Caki2 (cell line): ENCODE results near the gene CSH1. TPM values are rescaled to one million over a fixed set of nuclear protein-coding genes. Genes with fewer than 3 reads are reported as not detected.
A peak's percentile ranks its signal among the peaks of the same experiment; 100 is the strongest.
"Not testable (repeated sequence)": the region's sequence is repeated elsewhere in the genome, so short reads cannot be mapped to it uniquely, and the experiment has no call there.

ENCODE experiments used
- DNase-seq: peaks from one replicate; pipeline ENCODE4 v3.0.0-alpha.2; 2015; ENCODE audit warnings: low read depth
- in situ Hi-C: cut with HindIII; loops from 2 replicates; pipeline ENCODE4 v1.10.0; 2016; ENCODE audit warnings: low sequenced_read_pairs, low pct_unique_long_range_greater_than_20kb, mixed read lengths
- total RNA-seq: library from RNA; depleted of rRNA; stranded (reverse); fragments of >200 nt; shearing (Covaris generic); gene quantifications from 2 replicates; pipeline ENCODE4 v1.2.3, GENCODE V29; 2014; ENCODE audit warnings: low replicate concordance

Gene CSH1
- total RNA-seq, 1 experiment from 2014 or later = not detected

GRCh38 chr17:63880706-63881105 lies 15.7 kb downstream of the CSH1 start:
- in situ Hi-C loops = no loop called here
- DNase-seq = no peak

GRCh38 chr17:63878413-63878812 lies 18.0 kb downstream of the CSH1 start:
- DNase-seq, in situ Hi-C loops: not testable (repeated sequence)

GRCh38 chr17:63874693-63875092 lies 21.7 kb downstream of the CSH1 start:
- in situ Hi-C loops, DNase-seq: not testable (repeated sequence)

GRCh38 chr17:63874061-63874626 lies 22.2 kb downstream of the CSH1 start:
- in situ Hi-C loops = not testable (repeated sequence)

GRCh38 chr17:63873577-63873976 lies 22.8 kb downstream of the CSH1 start, which contains the start of gene CSH2:
Gene CSH2, minus strand, starts transcription at chr17:63873677. Its CDS starts 63 bp downstream, at chr17:63873614.
- DNase-seq, in situ Hi-C loops: not testable (repeated sequence)

More at GRCh38 chr17:63874061-63874626, 22.2 kb downstream of the CSH1 start:
- not testable (repeated sequence) for DNase-seq

GRCh38 chr17:63871646-63872365 lies 24.6 kb downstream of the CSH1 start:
- peak; percentile 8 for DNase-seq

GRCh38 chr17:63870292-63870665 lies 26.1 kb downstream of the CSH1 start:
- in situ Hi-C loops, DNase-seq: not testable (repeated sequence)

More at GRCh38 chr17:63871646-63872365, 24.6 kb downstream of the CSH1 start:
- in situ Hi-C loops = not testable (repeated sequence)

GRCh38 chr17:63869491-63870291 lies 26.7 kb downstream of the CSH1 start:
- DNase-seq, in situ Hi-C loops: not testable (repeated sequence)

GRCh38 chr17:63866625-63867024 lies 29.7 kb downstream of the CSH1 start:
- DNase-seq, in situ Hi-C loops: not testable (repeated sequence)

GRCh38 chr17:63859257-63859656 lies 37.1 kb downstream of the CSH1 start:
- in situ Hi-C loops = no loop called here
- DNase-seq = no peak

GRCh38 chr17:63856425-63856824 lies 39.9 kb downstream of the CSH1 start:
- in situ Hi-C loops, DNase-seq: not testable (repeated sequence)

- in situ Hi-C loops = no loop called here
- DNase-seq = no peak
These were observed 41.2 kb downstream of the CSH1 start for GRCh38 chr17:63855185-63855584.

GRCh38 chr17:63854709-63855108 lies 41.7 kb downstream of the CSH1 start:
- DNase-seq = no peak
- in situ Hi-C loops = no loop called here

- DNase-seq = no peak
- in situ Hi-C loops = no loop called here
These were observed 43.1 kb downstream of the CSH1 start for GRCh38 chr17:63853260-63853659.

- DNase-seq = no peak
- in situ Hi-C loops = no loop called here
These were observed 46.0 kb downstream of the CSH1 start for GRCh38 chr17:63850401-63850800.

- peak; percentile 91 for DNase-seq
- in situ Hi-C loops = no loop called here
These were observed 47.3 kb downstream of the CSH1 start for GRCh38 chr17:63848834-63849689.

GRCh38 chr17:63847525-63848249 lies 48.7 kb downstream of the CSH1 start:
- DNase-seq = no peak
- in situ Hi-C loops = no loop called here
